GM12878 (cell line): ENCODE results near the gene COMMD6. TPM values are rescaled to one million over a fixed set of nuclear protein-coding genes. Genes with fewer than 3 reads are reported as not detected.

ENCODE experiments used
- ATAC-seq: fragments of 200-7000 bp; cut with Tn5 transposase; 3 replicates; pipeline ENCODE4 v1.9.1; 2020; ENCODE audit warnings: mild to moderate bottlenecking, moderate library complexity
- BruUV-seq: library from RNA; stranded (reverse); fragments of 400-500 nt; replicated peaks from 2 replicates; lab custom pipeline; 2021; lab: Mats Ljungman, UMichigan
- CTCF ChIA-PET: fragments of 300-600 bp; sonication (Branson Sonifier 250); formaldehyde crosslinking; extraction: SDS; loops from one replicate; lab custom pipeline; 2021; ENCODE audit warnings: inconsistent platforms; lab: Yijun Ruan, JAX
- POLR2A ChIA-PET: fragments of 350-600 bp; formaldehyde crosslinking; extraction: SDS; loops from one replicate; lab custom pipeline; 2021; ENCODE audit warnings: inconsistent platforms; lab: Charles Lee
- RAD21 ChIA-PET: fragments of 300-600 bp; sonication (Branson Sonifier 250); formaldehyde crosslinking; loops from one replicate; lab custom pipeline; 2023; ENCODE audit warnings: antibody characterized with exemption; ENCODE audit not compliant: unreplicated experiment; lab: Charles Lee
- SMC1A ChIA-PET: fragments of 300-600 bp; sonication (Branson Sonifier 250); formaldehyde crosslinking; loops from one replicate; lab custom pipeline; 2023; ENCODE audit not compliant: unreplicated experiment, uncharacterized antibody; lab: Charles Lee
- DNase-seq: peaks from one replicate; pipeline ENCODE4 v3.0.0-alpha.2; 2011; ENCODE audit warnings: low read depth, low spot score
- FAIRE-seq: peaks from 3 replicates; lab custom pipeline; 2011; peaks lifted over from hg19 to GRCh38; lab: Jason Lieb, UNC
- H2AFZ ChIP-seq: 2 replicates; pipeline ENCODE4 v1.6.0; 2011; ENCODE audit warnings: low read depth, low read length, control low read depth; ENCODE audit not compliant: control insufficient read depth
- H3K27ac ChIP-seq: 2 replicates; pipeline ENCODE4 v1.5.1; 2011; ENCODE audit warnings: control low read depth; ENCODE audit not compliant: control insufficient read depth, insufficient read depth
- H3K27me3 ChIP-seq, 2 experiments: replicated peaks in 1 of 2; 2 replicates each; pipeline versions ENCODE4 v1.6.0 to v1.6.1; 2011; ENCODE audit warnings: low read length in 1 of 2; ENCODE audit not compliant: control insufficient read depth in 2 of 2, insufficient read depth in 2 of 2
- H3K36me3 ChIP-seq, 2 experiments: 2 replicates each; pipeline ENCODE4 v1.5.1; 2011; ENCODE audit warnings: low read length in 1 of 2; ENCODE audit not compliant: control insufficient read depth in 2 of 2, insufficient read depth in 2 of 2
- H3K4me1 ChIP-seq: 2 replicates; pipeline ENCODE4 v1.6.1; 2011; ENCODE audit warnings: mild to moderate bottlenecking, low read length, moderate library complexity, mixed read lengths; ENCODE audit not compliant: control insufficient read depth, insufficient read depth
- H3K4me2 ChIP-seq: 2 replicates; pipeline ENCODE4 v1.6.0; 2011; ENCODE audit warnings: control low read depth; ENCODE audit not compliant: control insufficient read depth, insufficient read depth
- H3K4me3 ChIP-seq: fragments of 200-600 bp; sonication (generic); 2 replicates; pipeline ENCODE4 v1.5.1; 2016
- H3K79me2 ChIP-seq: 2 replicates; pipeline ENCODE4 v1.6.0; 2011; ENCODE audit warnings: low read length; ENCODE audit not compliant: control insufficient read depth, insufficient read depth
- H3K9ac ChIP-seq: 2 replicates; pipeline ENCODE4 v1.8.0; 2011; ENCODE audit warnings: low read length, control low read depth, mixed read lengths; ENCODE audit not compliant: control insufficient read depth, insufficient read depth
- H3K9me3 ChIP-seq: replicated peaks from 3 replicates; pipeline ENCODE4 v1.5.1; 2011; ENCODE audit warnings: mild to moderate bottlenecking, low read length; ENCODE audit not compliant: control insufficient read depth, insufficient read depth
- H4K20me1 ChIP-seq: 2 replicates; pipeline ENCODE4 v1.6.0; 2011; ENCODE audit not compliant: control insufficient read depth, insufficient read depth
- CREB1 ChIP-seq: IDR thresholded peaks from 2 replicates; pipeline ENCODE4 v1.6.1; 2012; ENCODE audit warnings: low read depth, mild to moderate bottlenecking, inconsistent platforms
- CREM ChIP-seq: IDR thresholded peaks from 2 replicates; pipeline ENCODE4 v1.6.1; 2014; ENCODE audit warnings: antibody characterized with exemption, low read depth
- E4F1 ChIP-seq: fragments of 450-650 bp; IDR thresholded peaks from 2 replicates; pipeline ENCODE4 v1.6.1; 2018; ENCODE audit warnings: borderline replicate concordance, mild to moderate bottlenecking; ENCODE audit not compliant: partially characterized antibody
- PKNOX1 ChIP-seq: fragments of 450-650 bp; IDR thresholded peaks from 2 replicates; pipeline ENCODE4 v1.6.1; 2016; ENCODE audit warnings: mild to moderate bottlenecking
- SIN3A ChIP-seq: IDR thresholded peaks from 2 replicates; pipeline ENCODE4 v1.6.1; 2012; ENCODE audit warnings: low read depth, low read length, improper control_type of control experiment
- SMAD5 ChIP-seq: IDR thresholded peaks from 2 replicates; pipeline ENCODE4 v1.6.1; 2016; ENCODE audit warnings: antibody characterized with exemption, low read depth
- SREBF2 ChIP-seq: IDR thresholded peaks from 2 replicates; pipeline ENCODE4 v1.6.1; 2012; ENCODE audit warnings: mild to moderate bottlenecking, low read length
- STAT1 ChIP-seq: fragments of 450-650 bp; conservative IDR thresholded peaks from 2 replicates; pipeline ENCODE4 v1.6.1; 2014; ENCODE audit warnings: antibody characterized with exemption, mild to moderate bottlenecking
- WRNIP1 ChIP-seq: IDR thresholded peaks from 2 replicates; pipeline ENCODE4 v1.6.1; 2011; ENCODE audit warnings: low read depth, low read length, improper control_type of control experiment, borderline replicate concordance
- ZBED1 ChIP-seq: IDR thresholded peaks from 2 replicates; pipeline ENCODE4 v1.6.1; 2016; ENCODE audit warnings: borderline replicate concordance
- ZBTB33 ChIP-seq: fragments of 450-650 bp; IDR thresholded peaks from 2 replicates; pipeline ENCODE4 v1.6.1; 2017; ENCODE audit warnings: mild to moderate bottlenecking
- ZNF24 ChIP-seq: fragments of 450-650 bp; IDR thresholded peaks from 2 replicates; pipeline ENCODE4 v1.6.1; 2017; ENCODE audit warnings: antibody characterized with exemption, mild to moderate bottlenecking
- WGBS: methylation state at CpG from one replicate; pipeline ENCODE4 v1.1.6; 2016; ENCODE audit warnings: low lambda C conversion rate; ENCODE audit not compliant: insufficient replicate concordance, insufficient coverage; ENCODE audit errors: missing lambda C conversion rate; 5-methylcytosine and 5-hydroxymethylcytosine counted together
- in situ Hi-C: fragments of 300-500 bp; cut with MboI; formaldehyde crosslinking; loops from 9 replicates; pipeline ENCODE4 v1.14.3; 2018; ENCODE audit warnings: mixed read lengths
- intact Hi-C: fragments of 100-400 bp; cut with micrococcal nuclease; formaldehyde crosslinking; loops from one replicate; pipeline ENCODE4 v1.14.2; 2022; ENCODE audit not compliant: unreplicated experiment
- polyA plus RNA-seq, 11 experiments: library from polyadenylated mRNA; depleted of rRNA in 4 of 11; unstranded in 6 of 11; stranded (reverse) in 5 of 11; fragments of >200 nt; fragmentation: Nextera tagmentation in 4 of 11; fragmentation: Illumina TruSeq in 1 of 11; extraction: Ambion mirVana in 4 of 11; extraction: Trizol in 1 of 11; gene quantifications; 1 replicate in 1 of 11; 2 replicates in 10 of 11; pipeline versions ENCODE4 v1.2.1 to v1.2.3, GENCODE V29; 2011 to 2016; ENCODE audit warnings: inconsistent platforms in 2 of 11, missing spikeins in 2 of 11, low read depth in 1 of 11
- total RNA-seq, 4 experiments: library from RNA; depleted of rRNA in 3 of 4; stranded (reverse); fragments of >200 nt in 3 of 4; fragmentation: Illumina TruSeq in 1 of 4; extraction: Trizol in 1 of 4; gene quantifications; 2 replicates each; pipeline versions ENCODE4 v1.2.1 to v1.2.3, GENCODE V29; 2013 to 2021

The COMMD6 gene
- total and polyA plus RNA-seq, 10 of the 15 experiments (the other 5 are each of a cell fraction or from before 2014, with no cell fraction given) = 127 to 509 (median 247) TPM

- peaks cover 5% of the 10 kb centered on the region for H3K4me1 ChIP-seq
- H3K9ac ChIP-seq = no peak overlapping the region
- SMC1A ChIA-PET = interaction anchor here (0.7 to 5.7 kb wide), 16 partner anchors 9 to 118 kb away, joined by 3 to 75 read pairs (median 4); no protein-coding TSS in a partner anchor
- in situ Hi-C loops (loop anchor here (5.0 kb wide), 1 partner anchor 113 kb away; no protein-coding TSS in a partner anchor), intact Hi-C loops (no loop called here)
- peaks cover 14% of the 10 kb centered on the region for H3K79me2 ChIP-seq
- no peaks in the 10 kb centered on the region for H3K36me3 ChIP-seq
- CTCF ChIA-PET = interaction anchor here (0.8 to 2.6 kb wide), 7 partner anchors 9 to 119 kb away, joined by 3 to 8 read pairs (median 3); no protein-coding TSS in a partner anchor
- DNase-seq (no peak), FAIRE-seq (no peak), ATAC-seq (no peak)
- RAD21 ChIA-PET = interaction anchor here (0.9 to 1.6 kb wide), 2 partner anchors 107 to 113 kb away, joined by 3 to 7 read pairs; no protein-coding TSS in a partner anchor
- WGBS = 39% methylated on average over 1 of the region's 1 CpG
- no peaks in the 10 kb centered on the region for H3K27me3 ChIP-seq
- no TSS peak for BruUV-seq
- no peak overlapping the region for H2AFZ ChIP-seq
- H3K4me3 ChIP-seq = no peak overlapping the region
- no peak overlapping the region for H3K4me2 ChIP-seq
- H3K27ac ChIP-seq = no peak overlapping the region
- POLR2A ChIA-PET = no interaction called here
- TF ChIP-seq ZNF24 (no peak), CREM (no peak), SIN3A (no peak), SMAD5 (no peak), WRNIP1 (no peak), ZBTB33 (no peak), STAT1 (no peak), E4F1 (no peak), PKNOX1 (no peak), SREBF2 (no peak), ZBED1 (no peak), CREB1 (no peak)
- no peaks in the 10 kb centered on the region for H4K20me1 ChIP-seq
- no peaks in the 10 kb centered on the region for H3K9me3 ChIP-seq
Measured at GRCh38 chr13:75485286-75486062, 52.2 kb downstream of the COMMD6 start.
